GM19328 (cell line): Measurements from ENCODE around the gene C16orf78.
"Not testable (repeated sequence)": the region's sequence is repeated elsewhere in the genome, so short reads cannot be mapped to it uniquely, and the experiment has no call there.

Source experiments
- ATAC-seq: cut with Tn5 transposase; IDR thresholded peaks from one replicate; pipeline ENCODE4 v1.9.1; 2021; ENCODE audit warnings: mild to moderate bottlenecking, moderate library complexity; ENCODE audit not compliant: unreplicated experiment

C16orf78 gene

DNA sequence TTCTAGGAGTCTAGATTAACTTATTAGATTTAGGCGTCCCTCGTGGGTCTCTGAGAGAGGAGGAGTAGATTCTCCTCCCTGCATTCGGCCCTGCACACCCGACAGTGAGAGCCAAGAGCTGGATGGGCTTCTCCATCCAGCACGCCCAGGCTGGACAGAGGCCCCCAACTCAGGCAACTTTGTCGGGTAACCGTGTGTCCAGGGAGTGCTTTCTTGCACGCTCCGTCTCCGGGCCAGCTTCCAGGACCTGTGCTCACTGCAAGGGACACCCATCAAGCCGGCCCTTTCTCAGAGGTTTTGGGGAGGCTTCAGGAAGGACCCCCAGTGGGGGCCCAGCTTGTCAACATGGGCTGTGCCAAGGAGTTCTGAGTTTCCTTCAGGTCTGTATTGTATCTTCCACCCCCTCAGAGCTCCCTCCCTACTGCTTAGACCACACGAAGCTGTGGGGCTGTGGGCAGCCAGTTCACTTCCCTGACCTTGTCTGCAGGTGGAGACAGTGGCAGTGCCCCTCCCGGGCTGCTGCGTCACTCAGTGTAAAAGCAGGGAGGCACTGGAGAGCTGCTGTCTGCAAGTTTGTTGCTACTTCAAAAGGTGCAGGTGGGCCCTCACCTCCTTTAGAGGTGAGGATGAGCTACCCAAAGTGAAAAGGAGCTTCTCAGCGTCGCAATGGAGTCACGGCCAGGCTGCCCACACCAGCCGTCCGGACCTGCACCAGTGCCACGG, 24.0 kb upstream of the C16orf78 start:
- no peak for ATAC-seq

GRCh38 chr16:49350265-49351095, 23.1 kb upstream of the C16orf78 start:
- no peak for ATAC-seq

DNA sequence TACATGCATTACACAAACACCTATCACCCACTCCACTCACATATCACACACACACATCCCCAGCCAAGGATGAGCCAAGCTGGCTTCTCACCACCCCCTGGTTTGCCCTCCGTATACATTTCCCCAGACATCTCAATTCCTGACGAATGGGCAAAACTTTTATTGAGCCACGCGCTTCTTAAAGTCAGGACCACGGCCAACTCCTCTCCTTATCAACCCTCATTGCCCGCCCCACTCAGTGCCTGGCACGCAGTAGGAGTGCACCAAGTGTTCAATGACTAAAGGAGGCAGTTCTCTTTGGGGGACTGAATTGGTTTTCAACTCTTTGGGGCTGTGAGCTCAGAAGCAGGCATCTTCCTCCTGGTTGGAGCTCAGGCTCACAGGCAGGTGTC, 22.5 kb upstream of the C16orf78 start:
- no peak for ATAC-seq

DNA sequence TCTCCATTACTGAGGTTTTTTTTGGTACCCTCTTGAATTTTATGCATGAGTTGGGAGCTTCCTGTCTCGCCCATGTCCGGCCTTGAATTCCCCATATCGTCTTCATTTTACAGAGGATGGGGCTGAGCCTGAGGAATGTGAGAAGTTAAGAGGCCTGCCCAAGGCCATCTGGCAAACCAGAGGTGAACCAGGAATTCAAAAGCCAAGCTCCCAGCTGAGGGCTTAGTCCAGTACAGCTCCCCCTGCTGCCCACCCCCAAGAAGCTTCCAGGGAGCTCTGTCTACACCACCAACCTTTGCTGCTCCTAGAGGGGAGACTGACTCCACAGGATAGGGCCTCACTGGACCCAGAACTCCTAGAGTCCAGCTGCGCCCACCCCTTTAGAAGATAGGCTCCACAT, 20.7 kb upstream of the C16orf78 start:
- ATAC-seq: no peak

DNA sequence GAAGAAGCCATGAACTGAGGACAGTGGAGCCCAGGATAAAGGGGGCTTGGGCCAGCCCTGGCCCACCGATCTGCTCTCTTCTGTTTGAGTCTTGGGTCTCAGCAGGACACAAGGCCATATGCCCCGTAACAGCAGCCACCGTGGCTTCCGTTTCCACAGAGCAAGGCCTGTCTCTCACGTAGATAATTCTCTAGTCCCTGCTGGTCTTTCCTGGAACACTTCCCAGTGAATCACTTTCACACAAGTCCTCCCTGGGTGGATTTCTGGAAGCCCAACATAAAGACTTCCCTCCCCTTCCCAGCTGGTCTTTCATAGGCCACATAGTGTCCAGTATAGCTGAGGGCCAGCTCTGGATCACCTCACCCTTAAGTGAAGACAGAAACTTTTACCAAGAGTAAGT, 19.9 kb upstream of the C16orf78 start:
- ATAC-seq: no peak

GRCh38 chr16:49354101-49354500, 19.5 kb upstream of the C16orf78 start:
- ATAC-seq: no peak

GRCh38 chr16:49354991-49355390, 18.6 kb upstream of the C16orf78 start:
- no peak for ATAC-seq

GRCh38 chr16:49355933-49356665, 17.5 kb upstream of the C16orf78 start:
- ATAC-seq: no peak

DNA sequence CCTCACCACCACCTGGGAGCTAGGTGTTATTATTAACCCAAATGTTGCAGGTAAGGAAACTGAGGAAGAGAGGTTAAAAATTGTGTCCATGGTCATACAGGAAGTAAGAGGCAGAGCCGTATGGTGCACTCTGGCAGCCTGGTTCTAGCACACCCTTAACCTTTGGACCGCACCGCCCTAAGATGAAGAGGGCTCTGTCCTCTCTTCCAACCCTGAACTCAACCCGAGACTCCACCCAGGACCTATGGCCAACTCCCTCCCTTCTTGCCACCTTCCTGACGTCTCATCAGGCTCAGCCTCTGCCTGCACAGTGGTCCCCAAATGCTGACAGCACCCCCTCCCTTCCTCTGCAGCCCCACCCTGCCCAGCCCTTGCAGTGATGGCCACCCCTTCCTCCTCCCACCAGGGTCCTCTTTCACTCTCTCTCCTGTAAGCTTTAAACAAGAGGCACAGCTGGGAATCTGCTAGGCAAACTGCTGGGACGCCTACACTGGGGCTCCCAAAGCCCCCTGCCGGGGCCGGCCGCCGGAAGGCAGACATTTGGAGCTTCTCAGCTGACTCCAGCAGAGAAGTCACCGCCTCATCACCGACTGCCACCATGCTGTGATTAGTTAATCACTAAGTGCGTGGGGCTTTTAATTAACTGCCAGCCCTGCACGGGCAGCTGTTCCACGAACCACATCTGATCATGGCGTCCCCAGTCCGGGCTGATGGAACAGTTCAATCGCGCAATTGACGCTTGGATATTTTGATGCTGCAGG, 16.7 kb upstream of the C16orf78 start:
- no peak for ATAC-seq

- ATAC-seq: no peak
These were observed 14.0 kb upstream of the C16orf78 start for GRCh38 chr16:49359591-49359990.

DNA sequence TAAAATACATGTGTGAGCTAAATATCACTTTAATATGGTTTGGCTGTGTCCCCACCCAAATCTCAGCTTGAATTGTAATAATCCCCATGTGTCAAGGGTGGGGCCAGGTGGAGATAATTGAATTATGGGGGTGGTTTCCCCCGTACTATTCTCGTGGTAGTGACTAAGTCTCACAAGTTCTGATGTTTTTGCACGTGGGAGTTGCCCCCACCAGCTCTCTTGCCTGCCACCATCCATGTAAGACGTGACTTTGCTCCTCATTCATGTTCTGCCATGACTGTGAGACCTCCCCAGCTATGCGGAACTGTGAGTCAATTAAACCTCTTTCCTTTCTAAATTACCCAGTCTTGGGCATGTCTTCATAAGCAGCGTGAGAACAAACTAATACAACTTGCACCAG, 11.9 kb upstream of the C16orf78 start:
- ATAC-seq: not testable (repeated sequence)

DNA sequence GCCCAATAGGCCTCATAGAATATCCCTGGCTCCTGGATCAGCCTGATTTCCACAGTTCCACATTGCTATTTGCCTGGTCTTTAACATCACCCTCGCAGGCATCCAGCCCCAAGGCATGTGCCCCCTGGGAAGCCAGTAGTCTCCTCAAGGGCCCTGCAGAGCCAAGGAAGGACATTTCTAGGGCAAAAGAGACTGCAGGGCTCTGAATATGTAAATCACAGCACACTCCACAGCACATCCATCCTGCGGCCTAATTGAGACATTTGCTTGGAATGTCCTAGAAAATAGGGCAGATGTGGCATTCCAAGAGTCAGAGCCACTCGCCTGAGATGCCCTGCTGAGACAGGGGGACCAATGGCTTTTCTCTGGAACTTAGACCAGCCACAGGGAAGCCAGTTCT, 11.4 kb upstream of the C16orf78 start:
- no peak for ATAC-seq

DNA sequence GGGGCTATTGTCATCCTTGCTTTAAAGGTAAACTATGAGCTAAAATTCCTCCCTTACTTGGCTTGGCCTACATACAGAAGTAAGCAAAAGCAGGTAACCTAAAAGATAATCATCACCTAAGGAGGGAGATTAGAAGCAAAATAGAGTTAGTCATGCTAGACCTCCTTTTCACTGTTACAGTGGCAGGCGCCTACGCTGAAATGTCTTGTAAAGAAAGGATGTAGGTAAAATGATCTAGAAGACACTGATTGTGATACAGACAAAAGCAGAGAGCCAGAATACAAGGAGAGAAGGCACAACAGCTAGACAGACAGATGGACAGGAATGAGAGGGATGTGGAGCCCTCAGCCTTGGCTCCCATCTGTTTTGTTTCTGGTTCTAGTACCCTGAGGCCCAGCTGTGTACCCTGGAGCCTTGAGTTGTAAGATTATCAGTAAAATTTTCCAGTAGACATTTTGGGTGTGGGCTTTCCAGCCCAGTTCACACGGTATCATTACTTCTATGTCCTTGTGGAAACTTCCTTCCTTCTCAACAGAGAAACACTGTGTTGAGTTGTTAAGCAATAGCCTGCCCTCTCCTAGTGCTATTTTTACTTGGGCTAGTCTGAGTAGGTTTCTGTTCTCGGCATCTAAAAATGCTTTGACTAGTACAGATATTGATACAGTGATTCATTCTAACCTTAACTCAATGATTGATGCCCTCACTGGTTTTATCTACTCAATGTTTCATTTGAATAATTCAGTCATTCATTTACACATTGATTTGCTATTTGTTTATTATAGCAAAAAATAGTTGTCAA, 7.7 kb upstream of the C16orf78 start:
- peak; percentile 79 for ATAC-seq

DNA sequence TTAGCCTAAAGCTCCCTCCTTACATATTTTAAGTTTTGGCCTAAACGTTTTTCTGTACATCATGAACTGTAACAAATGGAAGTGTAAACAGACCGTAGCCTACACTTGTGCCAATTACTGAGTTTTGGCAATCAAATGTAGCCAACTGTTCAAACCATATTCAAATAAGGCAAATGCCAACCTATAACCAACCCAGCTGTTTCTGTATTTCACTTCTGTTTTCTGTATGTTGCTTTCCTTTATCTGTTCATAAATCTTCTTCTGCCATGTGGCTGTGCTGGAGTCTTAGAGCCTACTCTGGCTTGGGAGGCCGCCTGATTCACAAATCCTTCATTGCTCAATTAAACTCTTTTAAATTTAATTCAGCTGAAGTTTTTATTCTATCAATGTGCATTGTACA, 6.9 kb upstream of the C16orf78 start:
- ATAC-seq: no peak

DNA sequence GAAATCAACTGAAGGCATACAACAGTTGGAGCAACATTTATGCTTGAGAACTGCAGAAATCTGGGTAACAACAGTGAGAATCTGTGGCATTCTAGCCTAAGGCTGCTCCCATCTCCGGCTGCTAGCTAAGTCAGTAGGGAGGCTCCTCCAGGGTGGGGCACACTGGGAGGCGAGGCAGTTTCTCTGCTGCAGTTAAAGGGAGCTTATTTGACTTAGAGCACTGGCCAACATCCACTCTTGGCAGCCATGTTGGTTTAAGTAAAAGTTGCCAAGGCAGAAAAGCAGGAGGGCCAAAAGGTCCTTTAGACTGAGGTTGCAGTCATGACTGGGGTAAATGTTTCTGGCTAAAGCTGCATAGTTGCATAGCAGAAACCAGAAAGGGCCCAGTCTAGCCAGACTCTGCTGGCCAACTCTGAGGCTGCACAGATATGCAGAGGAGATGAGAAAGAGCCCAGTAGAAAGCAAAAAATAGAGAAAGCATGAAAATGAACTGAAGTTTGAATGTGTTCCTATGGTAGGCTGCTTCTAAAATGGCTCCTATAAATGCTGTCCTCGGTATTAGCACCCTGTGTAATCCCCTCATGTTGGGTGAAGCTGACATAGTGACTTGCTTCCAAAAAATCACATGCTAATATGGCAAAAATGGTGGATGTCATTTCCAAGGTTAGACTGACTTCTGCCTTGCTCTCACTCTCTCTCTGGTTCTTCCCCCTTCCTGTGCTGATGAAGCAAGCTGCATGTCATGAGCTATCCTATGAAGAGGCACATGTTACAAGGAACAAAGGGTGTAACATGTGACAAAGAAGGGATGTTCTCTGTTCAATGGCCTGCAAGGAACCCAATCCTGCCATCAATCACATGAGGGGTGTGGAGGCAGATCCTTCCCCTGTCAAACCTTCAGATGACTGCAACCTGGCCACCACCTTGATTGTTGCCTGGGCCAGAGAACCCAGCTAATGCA, 3.7 kb upstream of the C16orf78 start:
- ATAC-seq: no peak

GRCh38 chr16:49376206-49376605, 2.6 kb downstream of the C16orf78 start:
- ATAC-seq: no peak

- no peak for ATAC-seq
These were observed 3.7 kb downstream of the C16orf78 start for GRCh38 chr16:49377196-49377755.

GRCh38 chr16:49378238-49378637, 4.6 kb downstream of the C16orf78 start:
- ATAC-seq: no peak

DNA sequence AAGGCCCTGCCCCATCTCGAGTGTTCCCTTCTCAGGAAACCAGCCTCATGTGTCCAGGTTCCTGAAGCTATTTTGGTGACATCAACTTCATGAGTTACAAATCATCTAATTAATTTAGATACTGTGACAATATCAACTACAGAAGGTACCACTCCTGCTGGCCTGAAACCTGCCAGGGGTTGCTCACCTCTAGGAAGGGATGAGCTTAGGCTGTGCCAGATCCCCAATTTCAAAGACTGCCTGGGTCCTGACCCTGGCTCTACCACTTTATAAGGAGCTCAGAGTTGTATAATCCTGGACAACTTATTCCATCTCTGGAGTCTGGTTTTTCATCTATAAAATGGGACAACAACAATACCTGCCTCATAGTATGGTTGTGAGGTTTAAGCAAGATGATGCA, 5.2 kb downstream of the C16orf78 start:
- ATAC-seq: no peak
